ENCODE data around the gene GABRR3.
A peak's percentile ranks its signal among the peaks of the same experiment; 100 is the strongest.

GABRR3 gene

GRCh38 chr3:98035208-98035607, at the start of gene GABRR3:
Gene GABRR3, minus strand, starts transcription at chr3:98035315. Its CDS starts 328 bp downstream, at chr3:98034987.
- DNase-seq: no peak

GRCh38 chr3:98073486-98073885, 38.4 kb upstream of the GABRR3 start:
- DNase-seq: no peak

- no peak for DNase-seq
These were observed 35.7 kb upstream of the GABRR3 start for GRCh38 chr3:98070840-98071239.

- no peak for DNase-seq
These were observed 33.7 kb upstream of the GABRR3 start for GRCh38 chr3:98068824-98069223.

GRCh38 chr3:98058244-98058960, 23.3 kb upstream of the GABRR3 start:
- no peak for DNase-seq

GRCh38 chr3:98057631-98058030, 22.5 kb upstream of the GABRR3 start:
- no peak for DNase-seq

GRCh38 chr3:98056035-98056434, 20.9 kb upstream of the GABRR3 start:
- no peak for DNase-seq

GRCh38 chr3:98049271-98049670, 14.2 kb upstream of the GABRR3 start:
- DNase-seq: no peak

- DNase-seq: no peak
These were observed 13.5 kb upstream of the GABRR3 start for GRCh38 chr3:98048586-98048985.

- DNase-seq: no peak
These were observed 6.2 kb upstream of the GABRR3 start for GRCh38 chr3:98041350-98041749.

GRCh38 chr3:98039322-98040024, 4.4 kb upstream of the GABRR3 start:
- peak; percentile 85 for DNase-seq

GRCh38 chr3:98038876-98039275, 3.8 kb upstream of the GABRR3 start:
- peak; percentile 30 for DNase-seq

- peak; percentile 67 for DNase-seq
These were observed 3.2 kb upstream of the GABRR3 start for GRCh38 chr3:98038286-98038685.

GRCh38 chr3:98034486-98034885, 629 bp downstream of the GABRR3 start:
- DNase-seq: no peak

GRCh38 chr3:98034036-98034435, 1.1 kb downstream of the GABRR3 start:
- DNase-seq: no peak

GRCh38 chr3:98032904-98033303, 2.2 kb downstream of the GABRR3 start:
- peak; percentile 22 for DNase-seq

GRCh38 chr3:98032265-98032664, 2.9 kb downstream of the GABRR3 start:
- no peak for DNase-seq

GRCh38 chr3:98029083-98029482, 6.0 kb downstream of the GABRR3 start:
- DNase-seq: peak; percentile 26

GRCh38 chr3:98027085-98027446, 8.0 kb downstream of the GABRR3 start:
- no peak for DNase-seq

- DNase-seq: no peak
These were observed 8.6 kb downstream of the GABRR3 start for GRCh38 chr3:98026425-98027084.

GRCh38 chr3:98025392-98025945, 9.6 kb downstream of the GABRR3 start:
- DNase-seq: no peak

- peak; percentile 91 for DNase-seq
These were observed 11.9 kb downstream of the GABRR3 start for GRCh38 chr3:98022978-98023820.

Measured in activated CD4-positive, alpha-beta T cell treated with anti-CD3 and anti-CD28 coated beads, Interleukin-10, Interleukin-2, amounts not matched to agents 100 ng/mL and 50 ng/mL, durations not matched to agents 16 hours and 8 hours (primary cell).